Activated naive CD8-positive, alpha-beta T cell treated with anti-CD3 and anti-CD28 coated beads, Interleukin-2, amount 10 ng/mL, durations not matched to agents 7 days and 5 days (primary cell): Measurements from ENCODE around the gene COL6A1. TPM values are rescaled to one million over a fixed set of nuclear protein-coding genes. Genes with fewer than 3 reads are reported as not detected.

Source experiments
- ATAC-seq: fragments of 150-1000 bp; cut with Tn5 transposase; one replicate; pipeline ENCODE4 v1.10.0; 2021; ENCODE audit warnings: low read depth, moderate library complexity
- POLR2A ChIA-PET: fragments of 350-600 bp; sonication (Branson Sonifier 250); formaldehyde crosslinking; loops from one replicate; lab custom pipeline; 2021; ENCODE audit warnings: antibody characterized with exemption; lab: Charles Lee
- DNase-seq: peaks from one replicate; pipeline ENCODE4 v3.0.0; 2021
- H3K27ac Mint-ChIP-seq: one replicate; pipeline ENCODE4 v1.8.0; 2022; ENCODE audit warnings: mild to moderate bottlenecking, mixed read lengths
- H3K27me3 Mint-ChIP-seq: one replicate; pipeline ENCODE4 v1.8.0; 2022; ENCODE audit warnings: mild to moderate bottlenecking, moderate library complexity, mixed read lengths
- H3K36me3 Mint-ChIP-seq: one replicate; pipeline ENCODE4 v1.8.0; 2021; ENCODE audit warnings: mild to moderate bottlenecking, mixed read lengths
- H3K4me1 Mint-ChIP-seq: one replicate; pipeline ENCODE4 v1.8.0; 2021; ENCODE audit warnings: mixed read lengths
- H3K4me3 Mint-ChIP-seq: one replicate; pipeline ENCODE4 v1.8.0; 2022; ENCODE audit warnings: mild to moderate bottlenecking, moderate library complexity, mixed read lengths
- H3K9me3 Mint-ChIP-seq: one replicate; pipeline ENCODE4 v1.8.0; 2021; ENCODE audit warnings: mixed read lengths
- total RNA-seq, 2 experiments: library from RNA; stranded (reverse); gene quantifications; one replicate each; pipeline ENCODE4 v1.2.3, GENCODE V29; 2021

COL6A1 gene
- total RNA-seq, 2 experiments from 2014 or later, result 3.5 to 3.8 TPM

DNA sequence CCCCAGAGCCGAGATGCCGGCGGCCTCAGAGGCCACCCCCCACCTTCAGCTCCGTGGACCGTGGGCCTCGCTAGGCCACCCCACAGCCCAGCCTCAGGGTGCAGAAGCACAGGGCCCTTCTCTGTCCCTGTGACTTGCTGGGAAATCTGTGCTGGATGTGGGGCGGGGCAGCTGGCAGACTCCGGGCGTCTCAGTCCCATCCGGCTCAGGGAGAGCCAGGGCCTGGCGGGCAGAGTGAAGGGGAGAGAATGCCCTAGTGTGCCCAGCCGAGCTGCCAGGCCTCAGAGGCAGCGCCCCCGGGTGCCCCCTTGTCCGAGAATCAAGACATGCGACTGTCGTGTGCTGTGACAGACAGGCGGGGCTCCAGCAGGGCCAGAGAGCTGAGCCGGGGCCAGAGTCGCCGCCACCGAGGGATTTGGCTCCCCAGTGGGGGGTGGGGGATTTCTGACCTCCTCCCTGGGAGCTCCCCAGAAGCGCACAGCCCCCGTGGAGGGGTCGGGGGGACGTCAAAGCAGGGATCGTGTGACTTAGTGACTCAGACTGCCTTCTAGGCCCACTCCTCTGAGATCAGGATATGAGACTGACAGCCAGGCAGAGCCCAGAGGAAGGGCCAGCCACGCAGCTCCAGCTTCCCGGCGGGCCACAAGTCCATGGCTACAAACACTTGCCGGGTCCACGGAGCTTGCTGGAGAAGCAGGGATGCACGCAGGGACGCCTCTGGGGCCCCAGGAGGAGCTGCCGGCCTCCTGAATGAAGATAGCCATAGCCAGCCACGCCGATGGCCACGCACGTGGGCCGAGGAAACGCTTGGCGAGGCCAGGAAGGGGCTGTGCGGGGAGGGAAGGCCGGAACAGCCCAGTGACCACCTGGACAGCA, 11.9 kb downstream of the COL6A1 start:
- Mint-ChIP-seq H3K27me3 (no peaks in the 10 kb centered on the region), H3K4me3 (no peak overlapping the region), H3K4me1 (no peaks in the 10 kb centered on the region), H3K36me3 (no peaks in the 10 kb centered on the region), H3K27ac (no peak overlapping the region), H3K9me3 (no peaks in the 10 kb centered on the region)
- DNase-seq, result peak; percentile 24
- POLR2A ChIA-PET, result no interaction called here
- ATAC-seq, result no peak

DNA sequence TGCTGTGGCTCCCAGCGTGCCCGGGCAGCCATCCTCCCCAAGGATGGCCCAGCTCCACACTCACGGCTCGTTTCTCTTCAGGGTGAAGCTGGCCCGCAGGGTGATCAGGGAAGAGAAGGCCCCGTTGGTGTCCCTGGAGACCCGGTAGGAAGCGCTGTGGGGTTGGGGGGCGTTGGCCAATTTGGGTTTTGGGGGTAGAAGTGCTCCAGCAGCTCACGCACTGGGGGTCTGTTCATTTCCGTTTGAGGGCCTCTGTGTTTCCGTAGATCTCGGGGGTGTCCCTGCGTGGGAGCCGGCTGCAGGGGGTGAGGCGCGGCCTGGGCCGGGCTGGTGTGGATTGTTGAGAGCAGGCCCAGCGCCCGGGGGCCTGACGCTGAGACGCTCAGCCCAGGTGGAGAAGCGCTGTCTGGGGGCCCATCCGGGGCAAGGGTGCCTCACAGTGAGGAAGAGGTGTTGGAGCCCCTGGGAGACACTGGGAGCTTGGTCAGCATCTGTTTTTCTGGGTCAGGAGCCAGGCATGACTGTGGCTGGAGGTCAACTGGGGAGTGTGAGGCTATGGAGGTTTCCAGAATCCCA, 12.6 kb downstream of the COL6A1 start:
- DNase-seq (peak; percentile 11), ATAC-seq (no peak)
- POLR2A ChIA-PET, result no interaction called here
- Mint-ChIP-seq H3K27me3 (no peaks in the 10 kb centered on the region), H3K9me3 (no peaks in the 10 kb centered on the region), H3K36me3 (no peaks in the 10 kb centered on the region), H3K4me1 (no peaks in the 10 kb centered on the region), H3K27ac (no peak overlapping the region), H3K4me3 (no peak overlapping the region)

DNA sequence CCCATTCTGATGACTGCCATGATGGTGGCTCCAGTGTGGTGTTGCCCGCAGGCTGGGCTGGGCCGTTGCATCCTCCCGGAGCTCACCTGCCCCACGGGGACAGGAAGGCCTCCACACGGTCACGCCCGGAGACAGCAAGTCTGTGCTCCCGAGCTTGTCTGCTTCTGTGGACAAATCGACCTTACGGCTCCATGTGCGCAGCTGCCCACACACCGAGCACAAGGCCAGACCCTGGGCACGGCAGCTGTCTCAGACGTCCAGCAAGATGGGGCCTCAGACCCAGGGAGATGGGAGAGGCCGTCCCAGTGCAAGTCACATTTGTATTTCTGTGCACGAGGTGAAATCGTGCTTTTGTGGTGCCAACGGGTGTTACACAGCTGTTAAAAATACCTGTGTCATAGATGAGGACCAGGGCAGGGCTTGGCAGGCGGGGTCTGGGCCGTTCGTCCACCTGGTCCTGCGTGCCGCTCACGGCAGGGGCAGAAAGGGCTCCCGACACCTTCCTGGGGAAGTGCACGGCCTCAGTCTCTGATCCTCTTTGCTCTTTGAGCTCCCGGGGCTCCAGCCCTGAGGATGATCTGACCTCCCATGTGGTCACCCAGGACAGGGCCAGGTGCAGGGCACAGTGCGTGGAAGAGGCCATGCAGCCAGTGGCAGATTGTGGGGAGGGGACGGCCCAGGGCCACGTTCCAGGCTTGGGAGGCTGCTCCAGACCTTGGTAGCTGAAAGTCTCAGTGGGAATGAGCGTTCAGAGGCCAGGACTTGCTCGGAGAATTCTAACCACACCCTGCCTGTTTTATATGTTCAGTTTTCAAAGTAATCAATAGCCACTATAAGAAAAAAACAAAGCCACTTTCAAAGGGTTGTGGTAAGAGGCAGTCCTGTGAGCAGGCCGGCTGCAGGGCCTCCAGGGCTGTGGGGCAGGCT, 13.5 kb downstream of the COL6A1 start:
- POLR2A ChIA-PET, result no interaction called here
- Mint-ChIP-seq H3K4me1 (no peaks in the 10 kb centered on the region), H3K27ac (no peak overlapping the region), H3K9me3 (no peaks in the 10 kb centered on the region), H3K27me3 (no peaks in the 10 kb centered on the region), H3K4me3 (no peak overlapping the region), H3K36me3 (no peaks in the 10 kb centered on the region)
- DNase-seq (peak; percentile 19), ATAC-seq (no peak)

DNA sequence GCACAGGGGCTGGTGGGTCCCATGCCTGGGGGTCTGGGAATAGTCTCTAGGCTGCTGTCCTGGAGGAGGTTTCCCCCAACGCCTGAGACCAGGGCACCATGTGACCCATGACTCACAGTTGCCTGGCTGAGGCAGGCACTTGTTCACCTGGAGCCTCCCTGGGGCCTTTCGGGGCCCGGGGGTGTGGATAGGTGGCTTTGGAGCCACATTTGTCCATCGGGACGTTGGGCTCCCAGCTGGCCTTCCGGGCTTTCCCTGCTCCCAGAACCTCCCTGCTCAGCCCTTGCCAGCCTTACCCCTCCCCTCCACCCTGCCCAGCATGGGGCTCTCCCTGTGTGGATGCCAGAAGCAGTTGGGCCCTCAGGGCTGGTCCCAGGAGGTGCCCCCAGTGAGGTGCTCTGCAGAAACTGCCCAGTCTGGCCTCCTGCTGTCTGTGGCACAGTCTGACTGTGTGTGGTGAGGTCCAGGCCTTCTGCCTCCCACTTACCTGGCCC, 14.2 kb downstream of the COL6A1 start:
- no peak for ATAC-seq
- POLR2A ChIA-PET, result no interaction called here
- Mint-ChIP-seq H3K27me3 (no peaks in the 10 kb centered on the region), H3K9me3 (no peaks in the 10 kb centered on the region), H3K4me1 (no peaks in the 10 kb centered on the region), H3K27ac (no peak overlapping the region), H3K36me3 (no peaks in the 10 kb centered on the region), H3K4me3 (no peak overlapping the region)
- peak; percentile 25 for DNase-seq

DNA sequence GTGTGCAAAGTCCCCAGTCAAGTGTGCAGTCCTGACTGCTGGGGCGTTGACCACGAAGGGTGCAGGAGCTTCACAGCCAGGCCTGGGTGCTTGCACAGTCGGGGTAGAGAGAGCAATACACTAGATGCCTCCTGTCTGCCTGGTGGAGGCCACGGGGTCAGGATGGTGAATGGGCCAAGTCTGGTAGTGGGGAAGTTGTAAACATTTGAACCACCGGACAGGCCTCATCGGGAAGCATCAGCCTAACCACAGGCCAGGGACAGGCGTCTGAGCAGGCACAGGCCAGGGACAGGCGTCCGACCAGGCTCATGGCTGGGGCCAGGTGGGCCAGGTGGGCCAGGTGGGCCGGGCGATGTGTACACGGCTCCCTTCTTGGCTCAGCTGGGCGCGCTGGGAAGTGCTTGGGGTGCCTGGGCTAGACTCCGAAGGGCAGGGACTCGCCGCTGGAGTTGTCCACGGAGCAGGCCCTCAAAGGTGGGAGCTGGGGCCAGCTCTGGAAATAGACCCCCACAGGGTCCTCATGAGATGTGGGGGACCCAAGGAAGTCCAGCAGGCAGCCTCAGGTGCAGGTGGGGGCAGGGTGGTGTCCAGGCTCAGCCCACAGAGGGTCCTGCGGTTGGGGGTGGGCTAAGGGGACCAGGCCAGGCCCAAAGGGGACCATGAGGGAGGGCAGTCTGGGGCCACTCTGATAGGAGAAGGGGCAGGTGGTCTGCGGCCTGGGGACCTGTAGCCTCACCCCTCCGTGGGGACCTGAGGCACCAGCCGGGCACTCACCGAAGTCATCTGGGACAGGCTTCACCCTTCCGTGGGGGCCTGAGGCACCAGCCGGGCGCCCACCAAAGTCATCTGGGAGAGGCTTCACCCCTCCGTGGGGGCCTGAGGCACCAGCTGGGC, 15.0 kb downstream of the COL6A1 start:
- Mint-ChIP-seq H3K4me3 (no peak overlapping the region), H3K27me3 (no peaks in the 10 kb centered on the region), H3K9me3 (no peaks in the 10 kb centered on the region), H3K27ac (no peak overlapping the region), H3K36me3 (no peaks in the 10 kb centered on the region), H3K4me1 (no peaks in the 10 kb centered on the region)
- peak; percentile 24 for DNase-seq
- POLR2A ChIA-PET, result no interaction called here
- no peak for ATAC-seq

DNA sequence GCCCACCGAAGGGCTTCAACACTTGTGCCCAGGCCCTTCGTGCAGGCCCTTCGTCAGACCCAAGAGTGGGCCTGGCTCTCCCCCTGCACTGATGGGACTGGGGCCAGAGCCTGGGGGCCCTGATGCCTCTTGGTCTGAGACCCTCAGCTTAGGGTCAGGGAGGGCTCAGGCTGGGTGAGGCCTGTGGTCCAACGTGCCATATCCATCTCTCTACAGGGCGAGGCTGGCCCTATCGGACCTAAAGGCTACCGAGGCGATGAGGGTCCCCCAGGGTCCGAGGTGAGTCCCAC, 15.6 kb downstream of the COL6A1 start:
- H3K36me3 Mint-ChIP-seq, result no peaks in the 10 kb centered on the region

DNA sequence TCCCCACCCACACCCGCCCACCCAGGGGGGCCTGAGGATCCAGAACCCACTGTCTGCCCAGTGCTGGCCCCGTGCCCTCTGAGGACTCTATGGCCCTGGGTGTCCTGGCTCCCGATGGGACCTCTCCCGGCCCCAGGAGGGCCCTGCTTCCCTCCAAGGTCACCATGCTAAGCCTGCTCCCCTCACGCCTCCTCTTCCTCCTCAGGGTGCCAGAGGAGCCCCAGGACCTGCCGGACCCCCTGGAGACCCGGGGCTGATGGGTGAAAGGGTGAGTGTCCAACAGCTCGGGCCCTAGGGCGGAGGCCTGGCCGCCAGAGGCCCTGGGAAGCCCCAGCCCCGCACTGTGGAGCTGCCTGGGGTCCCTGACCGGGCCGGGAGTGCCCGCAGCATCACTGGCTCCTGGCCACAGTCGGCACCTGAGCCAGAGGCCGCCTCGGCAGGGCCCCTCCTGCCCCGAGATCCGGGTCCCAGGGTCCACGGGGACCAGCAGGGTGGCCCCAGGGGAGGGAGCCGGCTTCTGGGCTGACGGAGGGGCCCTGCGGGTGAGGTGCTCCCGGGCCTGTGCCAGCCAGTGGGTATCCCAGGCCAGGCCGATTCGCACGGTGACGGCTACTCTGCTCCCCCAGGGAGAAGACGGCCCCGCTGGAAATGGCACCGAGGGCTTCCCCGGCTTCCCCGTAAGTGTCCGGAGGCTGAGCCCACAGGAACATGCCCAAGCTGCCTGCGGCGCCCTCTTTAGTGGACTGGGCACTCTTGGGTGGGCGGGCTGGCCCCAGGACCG, 16.1 kb downstream of the COL6A1 start:
- no peak for ATAC-seq
- Mint-ChIP-seq H3K4me3 (no peak overlapping the region), H3K4me1 (no peaks in the 10 kb centered on the region), H3K27me3 (no peaks in the 10 kb centered on the region), H3K27ac (no peak overlapping the region), H3K36me3 (no peaks in the 10 kb centered on the region), H3K9me3 (no peaks in the 10 kb centered on the region)
- POLR2A ChIA-PET, result no interaction called here
- DNase-seq, result peak; percentile 23

More for the DNA sequence above, 15.6 kb downstream of the COL6A1 start:
- Mint-ChIP-seq H3K4me1 (no peaks in the 10 kb centered on the region), H3K9me3 (no peaks in the 10 kb centered on the region), H3K27me3 (no peaks in the 10 kb centered on the region), H3K27ac (no peak overlapping the region), H3K4me3 (no peak overlapping the region)
- ATAC-seq (no peak), DNase-seq (peak; percentile 10)
- POLR2A ChIA-PET, result no interaction called here

DNA sequence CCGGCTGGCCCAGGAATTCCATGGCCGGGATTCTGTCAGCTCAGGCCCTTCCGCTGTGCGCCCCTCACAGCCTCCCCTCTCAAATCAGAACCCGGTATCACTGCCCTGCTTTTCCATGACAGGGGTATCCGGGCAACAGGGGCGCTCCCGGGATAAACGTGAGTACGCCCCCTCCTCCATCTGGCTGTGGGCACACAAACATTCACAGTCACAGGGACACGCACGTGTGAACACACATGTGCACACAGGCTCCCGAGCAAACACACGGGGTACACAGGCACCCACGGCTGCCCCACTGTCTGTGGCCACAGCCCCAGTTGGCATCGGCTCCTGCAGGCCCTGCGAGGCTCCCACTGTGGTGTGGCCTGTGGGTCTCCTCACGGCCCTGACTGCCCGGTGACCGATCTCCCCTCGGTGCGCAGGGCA, 16.7 kb downstream of the COL6A1 start:
- Mint-ChIP-seq H3K4me3 (no peak overlapping the region), H3K4me1 (no peaks in the 10 kb centered on the region), H3K36me3 (no peaks in the 10 kb centered on the region), H3K9me3 (no peaks in the 10 kb centered on the region), H3K27me3 (no peaks in the 10 kb centered on the region), H3K27ac (no peak overlapping the region)
- POLR2A ChIA-PET, result no interaction called here
- no peak for DNase-seq
- no peak for ATAC-seq

DNA sequence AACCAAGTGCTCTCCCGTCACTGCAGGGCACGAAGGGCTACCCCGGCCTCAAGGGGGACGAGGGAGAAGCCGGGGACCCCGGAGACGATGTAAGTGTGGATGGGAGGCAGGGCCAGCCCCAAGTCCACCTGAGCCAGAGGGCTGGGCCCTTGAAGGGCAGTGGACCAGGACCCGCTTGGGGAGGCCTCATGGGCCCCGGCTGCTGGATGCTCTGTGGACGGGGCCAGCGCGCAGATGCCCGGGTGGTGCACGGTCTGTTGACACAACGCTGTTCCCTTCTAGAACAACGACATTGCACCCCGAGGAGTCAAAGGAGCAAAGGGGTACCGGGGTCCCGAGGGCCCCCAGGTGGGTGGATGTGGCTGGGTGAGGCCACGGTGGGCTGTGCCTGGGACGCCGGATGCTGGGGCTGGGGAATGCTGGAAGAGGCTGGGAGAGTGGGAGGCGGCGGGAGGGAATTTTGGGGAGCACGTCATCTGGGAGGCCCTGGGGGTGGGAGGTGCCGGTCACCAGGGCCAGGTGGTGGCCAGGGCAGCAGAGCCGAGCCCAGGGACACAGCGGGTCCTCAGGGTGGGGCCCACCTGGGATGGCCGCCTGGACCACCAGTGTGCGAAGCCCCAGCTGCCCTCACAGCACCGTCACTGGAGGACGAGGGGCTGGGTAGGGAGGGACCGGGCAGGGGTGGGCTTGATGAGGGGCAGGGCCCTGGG, 17.5 kb downstream of the COL6A1 start:
- Mint-ChIP-seq H3K9me3 (no peaks in the 10 kb centered on the region), H3K36me3 (no peaks in the 10 kb centered on the region), H3K27me3 (no peaks in the 10 kb centered on the region), H3K4me3 (no peak overlapping the region), H3K4me1 (no peaks in the 10 kb centered on the region), H3K27ac (no peak overlapping the region)
- no peak for ATAC-seq
- POLR2A ChIA-PET, result no interaction called here
- DNase-seq, result peak; percentile 19

DNA sequence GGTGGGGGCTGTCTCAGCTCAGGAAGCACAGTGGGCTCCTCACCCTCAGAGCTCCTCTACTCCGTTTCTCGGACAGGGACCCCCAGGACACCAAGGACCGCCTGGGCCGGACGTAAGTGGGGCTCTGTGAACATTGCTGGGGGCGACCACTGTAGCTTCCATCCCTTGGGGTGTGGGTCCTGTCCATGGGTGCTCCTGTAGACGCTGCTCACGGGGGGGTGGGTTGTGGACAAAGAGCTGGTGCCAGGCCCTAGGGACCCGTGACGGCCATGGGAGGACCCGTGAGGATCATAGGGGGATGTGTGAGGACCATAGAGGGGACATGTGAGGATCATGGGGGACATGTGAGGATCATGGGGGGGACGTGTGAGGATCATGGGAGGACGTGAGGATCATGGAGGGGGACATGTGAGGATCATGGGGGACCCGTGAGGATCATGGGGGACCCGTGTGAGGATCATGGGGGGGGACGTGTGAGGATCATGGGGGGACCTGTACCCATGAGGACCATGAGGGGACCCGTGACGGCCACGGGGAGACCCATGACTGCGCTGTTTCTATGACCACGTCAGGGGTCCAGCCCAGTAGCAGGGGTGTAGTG, 18.1 kb downstream of the COL6A1 start:
- Mint-ChIP-seq H3K27ac (no peak overlapping the region), H3K36me3 (no peaks in the 10 kb centered on the region), H3K27me3 (no peaks in the 10 kb centered on the region), H3K9me3 (no peaks in the 10 kb centered on the region), H3K4me3 (no peak overlapping the region), H3K4me1 (no peaks in the 10 kb centered on the region)
- no peak for ATAC-seq
- DNase-seq, result peak; percentile 5
- POLR2A ChIA-PET, result no interaction called here

DNA sequence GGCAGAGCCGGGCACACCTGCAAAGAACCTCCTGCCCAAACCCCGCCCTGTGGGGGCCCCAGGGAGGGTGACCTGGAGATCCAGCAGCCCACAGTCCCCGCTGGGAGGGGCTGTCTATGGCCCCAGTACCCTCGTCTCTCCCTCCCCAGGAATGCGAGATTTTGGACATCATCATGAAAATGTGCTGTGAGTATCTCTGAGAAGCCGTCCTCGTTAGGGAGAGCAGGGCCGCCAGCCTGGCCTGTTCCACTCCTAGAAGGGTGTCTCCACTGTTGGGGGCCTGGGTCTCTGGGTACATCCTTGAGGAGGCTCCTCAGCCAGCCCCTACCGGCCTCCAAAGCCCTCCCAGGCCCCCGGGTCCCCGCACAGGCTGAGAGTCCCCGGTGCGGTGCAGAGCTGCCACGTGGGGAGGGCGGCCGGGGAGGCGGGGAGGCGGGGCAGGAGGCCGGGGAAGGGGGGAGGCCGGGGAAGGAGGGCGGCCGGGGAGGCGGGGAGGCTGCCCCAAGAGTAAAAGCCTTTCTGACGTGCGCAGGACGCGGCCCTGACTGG, 18.7 kb downstream of the COL6A1 start:
- H3K27ac Mint-ChIP-seq, result no peak overlapping the region
- POLR2A ChIA-PET, result no interaction called here
- no peaks in the 10 kb centered on the region for H3K4me1 Mint-ChIP-seq
- DNase-seq (peak; percentile 10), ATAC-seq (no peak)
- H3K36me3 Mint-ChIP-seq, result no peaks in the 10 kb centered on the region
- no peak overlapping the region for H3K4me3 Mint-ChIP-seq
- H3K9me3 Mint-ChIP-seq, result no peaks in the 10 kb centered on the region
- H3K27me3 Mint-ChIP-seq, result no peaks in the 10 kb centered on the region
